ENCODE data around the gene SMAGP. TPM values are rescaled to one million over a fixed set of nuclear protein-coding genes. Genes with fewer than 3 reads are reported as not detected.

SMAGP gene
- total RNA-seq, 1 donor from 2014 or later, result 167 TPM

GRCh38 chr12:51254536-51254935, 15.7 kb downstream of the SMAGP start:
- Mint-ChIP-seq H3K36me3 (ENCODE audit: low read depth, unreplicated experiment) (peaks cover 21% of the 10 kb centered on the region), H3K27me3 (ENCODE audit: unreplicated experiment) (peaks cover 4% of the 10 kb centered on the region), H3K9me3 (ENCODE audit: unreplicated experiment) (no peaks in the 10 kb centered on the region), H3K27ac (ENCODE audit: unreplicated experiment) (peak overlapping the region; percentile 33), H3K4me3 (ENCODE audit: unreplicated experiment) (peak overlapping the region; percentile 49), H3K4me1 (ENCODE audit: unreplicated experiment) (peaks cover 18% of the 10 kb centered on the region)
- DNase-seq (ENCODE audit: low spot score), result no peak
- no peak for TF ChIP-seq CTCF (IDR thresholded peaks at IDR 0.05; ENCODE audit: unreplicated experiment)

- H3K27me3 Mint-ChIP-seq (ENCODE audit: unreplicated experiment), result peaks cover 4% of the 10 kb centered on the region
- peaks cover 25% of the 10 kb centered on the region for H3K4me1 Mint-ChIP-seq (ENCODE audit: unreplicated experiment)
- H3K27ac Mint-ChIP-seq (ENCODE audit: unreplicated experiment), result no peak overlapping the region
- TF ChIP-seq CTCF (IDR thresholded peaks at IDR 0.05; ENCODE audit: unreplicated experiment), result no peak
- DNase-seq (ENCODE audit: low spot score), result no peak
- H3K9me3 Mint-ChIP-seq (ENCODE audit: unreplicated experiment), result no peaks in the 10 kb centered on the region
- peaks cover 21% of the 10 kb centered on the region for H3K36me3 Mint-ChIP-seq (ENCODE audit: low read depth, unreplicated experiment)
- H3K4me3 Mint-ChIP-seq (ENCODE audit: unreplicated experiment), result no peak overlapping the region
These were observed 16.9 kb downstream of the SMAGP start for GRCh38 chr12:51253276-51253675.

GRCh38 chr12:51247523-51248206, 22.6 kb downstream of the SMAGP start:
- Mint-ChIP-seq H3K27ac (ENCODE audit: unreplicated experiment) (peak overlapping the region; percentile 96), H3K4me3 (ENCODE audit: unreplicated experiment) (peak overlapping the region; percentile 35), H3K9me3 (ENCODE audit: unreplicated experiment) (no peaks in the 10 kb centered on the region), H3K4me1 (ENCODE audit: unreplicated experiment) (peaks cover 55% of the 10 kb centered on the region), H3K27me3 (ENCODE audit: unreplicated experiment) (peaks cover 11% of the 10 kb centered on the region), H3K36me3 (ENCODE audit: low read depth, unreplicated experiment) (peaks cover 33% of the 10 kb centered on the region)
- DNase-seq (ENCODE audit: low spot score), result peak; percentile 13
- TF ChIP-seq CTCF (IDR thresholded peaks at IDR 0.05; ENCODE audit: unreplicated experiment), result no peak

GRCh38 chr12:51246254-51246853, 23.9 kb downstream of the SMAGP start:
- Mint-ChIP-seq H3K27me3 (ENCODE audit: unreplicated experiment) (peaks cover 11% of the 10 kb centered on the region), H3K27ac (ENCODE audit: unreplicated experiment) (peak overlapping the region; percentile 88), H3K4me1 (ENCODE audit: unreplicated experiment) (peaks cover 56% of the 10 kb centered on the region), H3K4me3 (ENCODE audit: unreplicated experiment) (peak overlapping the region; percentile 76), H3K9me3 (ENCODE audit: unreplicated experiment) (no peaks in the 10 kb centered on the region), H3K36me3 (ENCODE audit: low read depth, unreplicated experiment) (peaks cover 41% of the 10 kb centered on the region)
- DNase-seq (ENCODE audit: low spot score), result peak; percentile 24
- no peak for TF ChIP-seq CTCF (IDR thresholded peaks at IDR 0.05; ENCODE audit: unreplicated experiment)

Measured in endothelial cell (in vitro differentiated cells).